Measurements from ENCODE around the gene GCH1. TPM values are rescaled to one million over a fixed set of nuclear protein-coding genes. Genes with fewer than 3 reads are reported as not detected.
"Not testable (repeated sequence)": the region's sequence is repeated elsewhere in the genome, so short reads cannot be mapped to it uniquely, and the experiment has no call there.

GCH1 gene
- total and polyA plus RNA-seq, 2 donors from 2014 or later, result 9.2 to 12.3 TPM

- intact Hi-C loops (cut with DNase I), result no loop called here
- FAIRE-seq, result no peak
Measured at GRCh38 chr14:54916101-54916500, 13.5 kb upstream of the GCH1 start.

GRCh38 chr14:54909817-54910558 lies 7.4 kb upstream of the GCH1 start:
- intact Hi-C loops (cut with DNase I), result no loop called here
- FAIRE-seq, result no peak
- no peak for TF ChIP-seq CTCF (IDR thresholded peaks at IDR 0.05; ENCODE audit: borderline replicate concordance, extremely low read depth, insufficient read depth)

More at GRCh38 chr14:54916101-54916500, 13.5 kb upstream of the GCH1 start:
- Histone ChIP-seq H3K27me3 (ENCODE audit: control insufficient read depth, insufficient read depth, low read length) (no peaks in the 10 kb centered on the region), H3K4me3 (ENCODE audit: low read length in 3 of 3) (no peak overlapping the region), H3K4me1 (ENCODE audit: control insufficient read depth in 2 of 3, insufficient read depth in 2 of 3, low read depth in 1 of 3, low read length in 3 of 3) (no peaks in the 10 kb centered on the region), H3K9me3 (ENCODE audit: control insufficient read depth in 2 of 3, insufficient read depth in 1 of 3, low read length in 3 of 3) (no peaks in the 10 kb centered on the region), H3K9ac (ENCODE audit: low read length in 3 of 3) (no peak overlapping the region), H3K27ac (ENCODE audit: low read depth in 2 of 2, low read length in 2 of 2) (no peak overlapping the region), H3K36me3 (ENCODE audit: control insufficient read depth in 2 of 3, insufficient read depth in 3 of 3, low read length in 3 of 3) (no peaks in the 10 kb centered on the region)
- no peak for DNase-seq
- TF ChIP-seq CTCF (IDR thresholded peaks at IDR 0.05; ENCODE audit: borderline replicate concordance, extremely low read depth, insufficient read depth), result no peak

GRCh38 chr14:54908973-54909372 lies 6.3 kb upstream of the GCH1 start:
- H3K9me3 ChIP-seq (ENCODE audit: control insufficient read depth in 2 of 3, insufficient read depth in 1 of 3, low read length in 3 of 3); intact Hi-C loops (cut with DNase I); DNase-seq; H3K4me1 ChIP-seq (ENCODE audit: control insufficient read depth in 2 of 3, insufficient read depth in 2 of 3, low read depth in 1 of 3, low read length in 3 of 3); H3K9ac ChIP-seq (ENCODE audit: low read length in 3 of 3); FAIRE-seq; H3K27me3 ChIP-seq (ENCODE audit: control insufficient read depth, insufficient read depth, low read length); H3K36me3 ChIP-seq (ENCODE audit: control insufficient read depth in 2 of 3, insufficient read depth in 3 of 3, low read length in 3 of 3); H3K27ac ChIP-seq (ENCODE audit: low read depth in 2 of 2, low read length in 2 of 2); H3K4me3 ChIP-seq (ENCODE audit: low read length in 3 of 3): not testable (repeated sequence)

More at GRCh38 chr14:54909817-54910558, 7.4 kb upstream of the GCH1 start:
- Histone ChIP-seq H3K9ac (ENCODE audit: low read length in 3 of 3) (no peak overlapping the region), H3K4me1 (ENCODE audit: control insufficient read depth in 2 of 3, insufficient read depth in 2 of 3, low read depth in 1 of 3, low read length in 3 of 3) (no peaks in the 10 kb centered on the region), H3K4me3 (ENCODE audit: low read length in 3 of 3) (no peak overlapping the region), H3K9me3 (ENCODE audit: control insufficient read depth in 2 of 3, insufficient read depth in 1 of 3, low read length in 3 of 3) (no peaks in the 10 kb centered on the region), H3K36me3 (ENCODE audit: control insufficient read depth in 2 of 3, insufficient read depth in 3 of 3, low read length in 3 of 3) (no peaks in the 10 kb centered on the region), H3K27ac (ENCODE audit: low read depth in 2 of 2, low read length in 2 of 2) (no peak overlapping the region), H3K27me3 (ENCODE audit: control insufficient read depth, insufficient read depth, low read length) (no peaks in the 10 kb centered on the region)
- no peak for DNase-seq

GRCh38 chr14:54908190-54908589 lies 5.6 kb upstream of the GCH1 start:
- Histone ChIP-seq H3K27me3 (ENCODE audit: control insufficient read depth, insufficient read depth, low read length) (no peaks in the 10 kb centered on the region), H3K27ac (ENCODE audit: low read depth in 2 of 2, low read length in 2 of 2) (no peak overlapping the region), H3K9me3 (ENCODE audit: control insufficient read depth in 2 of 3, insufficient read depth in 1 of 3, low read length in 3 of 3) (no peaks in the 10 kb centered on the region), H3K9ac (ENCODE audit: low read length in 3 of 3) (no peak overlapping the region), H3K36me3 (ENCODE audit: control insufficient read depth in 2 of 3, insufficient read depth in 3 of 3, low read length in 3 of 3) (no peaks in the 10 kb centered on the region), H3K4me1 (ENCODE audit: control insufficient read depth in 2 of 3, insufficient read depth in 2 of 3, low read depth in 1 of 3, low read length in 3 of 3) (no peaks in the 10 kb centered on the region), H3K4me3 (ENCODE audit: low read length in 3 of 3) (no peak overlapping the region)
- intact Hi-C loops (cut with DNase I), result no loop called here
- DNase-seq (no peak), FAIRE-seq (no peak)
- no peak for TF ChIP-seq CTCF (IDR thresholded peaks at IDR 0.05; ENCODE audit: borderline replicate concordance, extremely low read depth, insufficient read depth)

Measured in kidney (tissue), 14 donors.